MCF 10A (cell line): ENCODE data around the gene PRKCQ. TPM values are rescaled to one million over a fixed set of nuclear protein-coding genes. Genes with fewer than 3 reads are reported as not detected.
"Not testable (repeated sequence)": the region's sequence is repeated elsewhere in the genome, so short reads cannot be mapped to it uniquely, and the experiment has no call there.

Experiments used
- BruUV-seq: library from RNA; stranded (reverse); fragments of 400-500 nt; replicated peaks from 2 replicates; lab custom pipeline; 2021; lab: Mats Ljungman, UMichigan
- CTCF ChIA-PET: fragments of 300-600 bp; sonication (Branson Sonifier 250); formaldehyde crosslinking; extraction: SDS; loops from one replicate; lab custom pipeline; 2021; ENCODE audit warnings: antibody characterized with exemption, inconsistent platforms; lab: Yijun Ruan, JAX
- POLR2A ChIA-PET: fragments of 300-600, 350-650 bp; sonication (Branson Sonifier 250); formaldehyde crosslinking; extraction: SDS; loops from one replicate; lab custom pipeline; 2020; ENCODE audit warnings: antibody characterized with exemption, inconsistent platforms; lab: Yijun Ruan, JAX
- DNase-seq: peaks from one replicate; pipeline ENCODE4 v3.0.0-alpha.2; 2018; ENCODE audit not compliant: unreplicated experiment
- H3K27ac Mint-ChIP-seq: one replicate; pipeline ENCODE4 v1.8.0; 2022; ENCODE audit warnings: mild to moderate bottlenecking, low read depth, mixed read lengths; ENCODE audit not compliant: unreplicated experiment
- H3K27me3 Mint-ChIP-seq: one replicate; pipeline ENCODE4 v1.8.0; 2022; ENCODE audit warnings: mixed read lengths; ENCODE audit not compliant: insufficient read depth, unreplicated experiment
- H3K36me3 Mint-ChIP-seq: one replicate; pipeline ENCODE4 v1.8.0; 2022; ENCODE audit warnings: mild to moderate bottlenecking, moderate library complexity, mixed read lengths; ENCODE audit not compliant: insufficient read depth, unreplicated experiment
- H3K4me1 Mint-ChIP-seq: one replicate; pipeline ENCODE4 v1.8.0; 2022; ENCODE audit warnings: mixed read lengths; ENCODE audit not compliant: insufficient read depth, unreplicated experiment
- H3K4me3 Mint-ChIP-seq: one replicate; pipeline ENCODE4 v1.8.0; 2022; ENCODE audit warnings: mild to moderate bottlenecking, moderate library complexity, mixed read lengths; ENCODE audit not compliant: unreplicated experiment
- H3K9me3 Mint-ChIP-seq: one replicate; pipeline ENCODE4 v1.8.0; 2022; ENCODE audit warnings: mixed read lengths; ENCODE audit not compliant: unreplicated experiment
- intact Hi-C: fragments of 100-400 bp; cut with micrococcal nuclease; formaldehyde crosslinking; loops from 2 replicates; pipeline ENCODE4 v1.14.1; 2022
- total RNA-seq: library from RNA; stranded (reverse); gene quantifications from 2 replicates; pipeline ENCODE4 v1.2.3, GENCODE V29; 2022
- TF ChIP-seq, protein P1 (sequence below): fragments of 200-600 bp; IDR thresholded peaks from one replicate; pipeline ENCODE4 v1.8.0; 2022; ENCODE audit warnings: antibody characterized with exemption, mild to moderate bottlenecking; ENCODE audit not compliant: unreplicated experiment

Gene PRKCQ
- total RNA-seq, 1 experiment from 2014 or later = 0.44 TPM

GRCh38 chr10:6588082-6588481 lies 8.0 kb upstream of the PRKCQ start:
- no peaks in the 10 kb centered on the region for H3K36me3 Mint-ChIP-seq

GRCh38 chr10:6586501-6586900 lies 6.4 kb upstream of the PRKCQ start:
- BruUV-seq = no TSS peak
- CTCF ChIA-PET = no interaction called here

More at GRCh38 chr10:6588082-6588481, 8.0 kb upstream of the PRKCQ start:
- POLR2A ChIA-PET = interaction anchor here (1.0 kb wide), 1 partner anchor 9 kb away, joined by 3 read pairs; no protein-coding TSS in a partner anchor
- Mint-ChIP-seq H3K27me3 (no peaks in the 10 kb centered on the region), H3K27ac (no peak overlapping the region), H3K4me3 (no peak overlapping the region), H3K9me3 (no peaks in the 10 kb centered on the region), H3K4me1 (no peaks in the 10 kb centered on the region)
- no peak for DNase-seq
- BruUV-seq = no TSS peak
- intact Hi-C loops = no loop called here
- CTCF ChIA-PET = interaction anchor here (0.5 to 1.6 kb wide), 3 partner anchors 7 to 1221 kb away, joined by 3 to 8 read pairs (median 4); no protein-coding TSS in a partner anchor
- TF ChIP-seq, protein P1, sequence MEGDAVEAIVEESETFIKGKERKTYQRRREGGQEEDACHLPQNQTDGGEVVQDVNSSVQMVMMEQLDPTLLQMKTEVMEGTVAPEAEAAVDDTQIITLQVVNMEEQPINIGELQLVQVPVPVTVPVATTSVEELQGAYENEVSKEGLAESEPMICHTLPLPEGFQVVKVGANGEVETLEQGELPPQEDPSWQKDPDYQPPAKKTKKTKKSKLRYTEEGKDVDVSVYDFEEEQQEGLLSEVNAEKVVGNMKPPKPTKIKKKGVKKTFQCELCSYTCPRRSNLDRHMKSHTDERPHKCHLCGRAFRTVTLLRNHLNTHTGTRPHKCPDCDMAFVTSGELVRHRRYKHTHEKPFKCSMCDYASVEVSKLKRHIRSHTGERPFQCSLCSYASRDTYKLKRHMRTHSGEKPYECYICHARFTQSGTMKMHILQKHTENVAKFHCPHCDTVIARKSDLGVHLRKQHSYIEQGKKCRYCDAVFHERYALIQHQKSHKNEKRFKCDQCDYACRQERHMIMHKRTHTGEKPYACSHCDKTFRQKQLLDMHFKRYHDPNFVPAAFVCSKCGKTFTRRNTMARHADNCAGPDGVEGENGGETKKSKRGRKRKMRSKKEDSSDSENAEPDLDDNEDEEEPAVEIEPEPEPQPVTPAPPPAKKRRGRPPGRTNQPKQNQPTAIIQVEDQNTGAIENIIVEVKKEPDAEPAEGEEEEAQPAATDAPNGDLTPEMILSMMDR = no peak

GRCh38 chr10:6583447-6583846 lies 3.4 kb upstream of the PRKCQ start:
- no TSS peak for BruUV-seq
- Mint-ChIP-seq H3K36me3 (peaks cover 4% of the 10 kb centered on the region), H3K4me1 (no peaks in the 10 kb centered on the region), H3K4me3 (no peak overlapping the region), H3K27ac (no peak overlapping the region), H3K9me3 (no peaks in the 10 kb centered on the region), H3K27me3 (peaks cover 11% of the 10 kb centered on the region)
- ChIA-PET CTCF (no interaction called here), POLR2A (no interaction called here)
- intact Hi-C loops = no loop called here
- no peak for DNase-seq
- TF ChIP-seq, protein P1 = no peak

More at GRCh38 chr10:6586501-6586900, 6.4 kb upstream of the PRKCQ start:
- intact Hi-C loops = no loop called here
- no peak for DNase-seq
- Mint-ChIP-seq H3K4me1 (no peaks in the 10 kb centered on the region), H3K27me3 (no peaks in the 10 kb centered on the region), H3K9me3 (no peaks in the 10 kb centered on the region), H3K27ac (no peak overlapping the region), H3K4me3 (no peak overlapping the region), H3K36me3 (no peaks in the 10 kb centered on the region)
- TF ChIP-seq, protein P1 = no peak
- POLR2A ChIA-PET = interaction anchor here (0.9 kb wide), 1 partner anchor 21 kb away, joined by 3 read pairs; no protein-coding TSS in a partner anchor

DNA sequence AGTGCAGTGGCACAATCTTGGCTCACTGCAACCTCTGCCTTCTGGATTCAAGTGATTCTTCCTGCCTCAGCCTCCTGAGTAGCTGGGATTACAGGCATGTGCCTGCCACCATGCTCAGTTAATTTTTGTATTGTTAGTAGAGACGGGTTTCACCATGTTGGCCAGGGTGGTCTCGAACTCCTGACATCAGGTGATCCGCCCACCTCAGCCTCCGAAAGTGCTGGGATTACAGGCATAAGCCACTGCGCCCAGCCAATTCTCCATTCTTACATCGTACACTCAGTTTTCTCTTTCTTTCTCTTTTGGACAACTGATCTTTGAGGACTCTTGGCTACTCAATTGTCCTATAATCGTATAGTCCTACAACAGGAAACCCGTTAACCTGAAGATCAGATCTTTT lies 2.8 kb upstream of the PRKCQ start:
- H3K4me3 Mint-ChIP-seq, H3K9me3 Mint-ChIP-seq, H3K4me1 Mint-ChIP-seq, DNase-seq, H3K27ac Mint-ChIP-seq, H3K36me3 Mint-ChIP-seq, POLR2A ChIA-PET, BruUV-seq, intact Hi-C loops: not testable (repeated sequence)
- CTCF ChIA-PET = interaction anchor here (0.7 to 2.8 kb wide), 3 partner anchors 85 to 835 kb away, joined by 3 to 24 read pairs (median 3); no protein-coding TSS in a partner anchor
- peaks cover 16% of the 10 kb centered on the region for H3K27me3 Mint-ChIP-seq
